Activated CD8-positive, alpha-beta memory T cell treated with anti-CD3 and anti-CD28 coated beads, Interleukin-2, amount 50 U/mL, for 4 hours (primary cell): ENCODE measurements around the gene SLC35D2.

Experiments used
- DNase-seq: peaks from one replicate; pipeline ENCODE4 v3.0.0-alpha.2; 2020

SLC35D2 gene

GRCh38 chr9:96304230-96304629 lies 79.3 kb downstream of the SLC35D2 start:
- no peak for DNase-seq

DNA sequence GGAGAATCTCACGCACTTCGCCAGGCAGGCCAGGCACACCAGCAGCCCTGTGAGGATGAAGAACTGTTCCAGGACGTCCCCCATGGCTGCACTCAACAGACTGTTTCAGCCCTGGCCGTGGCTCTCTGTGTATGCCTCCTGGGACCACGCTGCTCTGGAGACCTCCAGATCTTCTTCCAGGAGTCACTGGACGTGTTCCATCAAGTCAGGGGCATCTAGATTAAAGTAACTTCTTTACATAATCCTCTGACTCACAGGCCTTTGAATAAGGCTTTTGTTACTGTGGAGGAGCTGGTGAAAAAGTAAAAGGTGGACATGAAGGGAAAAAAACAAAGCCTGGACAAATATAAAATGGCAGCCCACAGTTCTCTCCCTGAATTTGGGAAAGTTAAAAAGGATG lies 81.5 kb downstream of the SLC35D2 start, which contains the start of gene HSD17B3:
Gene HSD17B3 (minus strand): TSS at position 156 of the 400 bp plus-strand sequence. CDS start 72 bp downstream, at position 84.
- no peak for DNase-seq

- no peak for DNase-seq
Measured at GRCh38 chr9:96299823-96300222, 83.7 kb downstream of the SLC35D2 start.

DNA sequence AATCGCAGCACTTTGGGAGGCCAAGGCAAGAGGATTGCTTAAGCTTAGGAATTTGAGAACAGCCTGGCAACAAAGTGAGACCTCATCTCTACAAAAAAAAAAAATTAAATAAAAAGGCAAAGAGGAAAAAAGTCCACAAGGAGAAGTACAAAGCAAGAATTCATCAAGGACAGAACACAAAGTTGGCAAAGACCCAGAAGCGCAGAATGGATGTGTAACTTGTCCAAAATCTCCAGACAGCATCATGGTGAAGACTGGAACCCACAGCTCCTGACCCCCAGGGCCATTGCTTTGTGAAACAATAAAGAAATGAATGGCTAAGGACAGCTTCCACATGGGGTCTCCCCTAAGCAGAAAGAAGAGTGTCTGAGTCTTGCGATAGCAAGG lies 89.4 kb downstream of the SLC35D2 start:
- no peak for DNase-seq

- DNase-seq: no peak
Measured at GRCh38 chr9:96293498-96294158, 89.9 kb downstream of the SLC35D2 start.

- DNase-seq: no peak
Measured at GRCh38 chr9:96289392-96289791, 94.1 kb downstream of the SLC35D2 start.

GRCh38 chr9:96281641-96282040 lies 101.9 kb downstream of the SLC35D2 start:
- no peak for DNase-seq

DNA sequence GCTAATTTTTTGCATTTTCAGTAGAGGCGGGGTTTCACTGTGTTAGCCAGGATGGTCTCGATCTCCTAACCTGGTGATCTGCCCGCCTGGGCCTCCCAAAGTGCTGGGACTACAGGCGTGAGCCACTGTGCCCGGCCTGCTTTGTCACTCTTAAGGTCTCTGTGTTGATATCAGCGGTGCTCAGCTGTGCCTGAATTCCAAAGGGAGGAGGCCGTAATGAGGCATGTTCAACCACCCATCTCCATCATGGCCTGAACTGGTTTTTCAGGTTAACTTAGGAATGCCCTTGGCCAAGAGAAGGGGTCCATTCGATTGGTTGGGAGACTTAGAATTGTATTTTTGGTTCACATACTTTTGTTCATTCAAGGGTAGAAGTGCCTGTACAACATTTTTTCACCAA lies 103.6 kb downstream of the SLC35D2 start:
- no peak for DNase-seq

GRCh38 chr9:96274939-96275338 lies 108.6 kb downstream of the SLC35D2 start:
- DNase-seq: no peak
